WTC11 (cell line): Measurements from ENCODE around the gene CLEC5A. TPM values are rescaled to one million over a fixed set of nuclear protein-coding genes. Genes with fewer than 3 reads are reported as not detected.
A peak's percentile ranks its signal among the peaks of the same experiment; 100 is the strongest.

Source experiments
- ATAC-seq: fragments of 200-7000 bp; cut with Tn5 transposase; 2 replicates; pipeline ENCODE4 v1.10.0; 2021; ENCODE audit warnings: mild to moderate bottlenecking, moderate library complexity
- Bru-seq: library from RNA; stranded (reverse); fragments of 400-500 nt; gene quantifications from one replicate; lab custom pipeline; 2021; lab: Mats Ljungman, UMichigan
- CTCF ChIA-PET: fragments of 300-600 bp; sonication (Branson Sonifier 250); formaldehyde crosslinking; loops from one replicate; lab custom pipeline; 2021; ENCODE audit warnings: antibody characterized with exemption; lab: Charles Lee
- POLR2A ChIA-PET: fragments of 350-600 bp; sonication (Branson Sonifier 250); formaldehyde crosslinking; loops from one replicate; lab custom pipeline; 2021; ENCODE audit warnings: antibody characterized with exemption; lab: Charles Lee
- DNase-seq: peaks from one replicate; pipeline ENCODE4 v3.0.0; 2021; ENCODE audit warnings: low spot score
- H3K27ac Mint-ChIP-seq: 2 replicates; pipeline ENCODE4 v1.8.0; 2021; ENCODE audit warnings: mixed read lengths
- H3K27me3 Mint-ChIP-seq: 2 replicates; pipeline ENCODE4 v1.8.0; 2021; ENCODE audit warnings: low read depth, mild to moderate bottlenecking, moderate library complexity, mixed read lengths
- H3K36me3 Mint-ChIP-seq: 2 replicates; pipeline ENCODE4 v1.8.0; 2021; ENCODE audit warnings: mixed read lengths
- H3K4me1 Mint-ChIP-seq: 2 replicates; pipeline ENCODE4 v1.8.0; 2022; ENCODE audit warnings: mixed read lengths
- H3K4me3 Mint-ChIP-seq: 2 replicates; pipeline ENCODE4 v1.8.0; 2021; ENCODE audit warnings: mild to moderate bottlenecking, moderate library complexity, mixed read lengths
- H3K9me3 Mint-ChIP-seq: 2 replicates; pipeline ENCODE4 v1.8.0; 2021; ENCODE audit warnings: mixed read lengths
- ARID4B ChIP-seq: sonication (generic); formaldehyde crosslinking; IDR thresholded peaks from 2 replicates; pipeline ENCODE4 v1.8.0; 2023; ENCODE audit warnings: missing genetic modification reagents, mild to moderate bottlenecking, borderline replicate concordance
- ATF3 ChIP-seq: sonication (generic); formaldehyde crosslinking; conservative IDR thresholded peaks from 2 replicates; pipeline ENCODE4 v1.8.1; 2022; ENCODE audit warnings: mild to moderate bottlenecking, missing genetic modification reagents
- E2F4 ChIP-seq: sonication (generic); formaldehyde crosslinking; IDR thresholded peaks from 2 replicates; pipeline ENCODE4 v1.8.1; 2022; ENCODE audit warnings: low read depth, mild to moderate bottlenecking, moderate library complexity, missing genetic modification reagents, borderline replicate concordance
- ETV6 ChIP-seq: sonication (generic); formaldehyde crosslinking; IDR thresholded peaks from 2 replicates; pipeline ENCODE4 v1.8.1; 2022; ENCODE audit warnings: mild to moderate bottlenecking, missing genetic modification reagents
- JAZF1 ChIP-seq: fragments of 250-450 bp; sonication (Bioruptor Pico); IDR thresholded peaks from 2 replicates; pipeline ENCODE4 v1.9.0; 2021; ENCODE audit warnings: moderate library complexity, mild to moderate bottlenecking, inconsistent platforms
- JUN ChIP-seq: sonication (generic); formaldehyde crosslinking; IDR thresholded peaks from 2 replicates; pipeline ENCODE4 v1.8.0; 2023; ENCODE audit warnings: mild to moderate bottlenecking, missing genetic modification reagents
- MXD4 ChIP-seq: fragments of 250-450 bp; sonication (Bioruptor Pico); IDR thresholded peaks from 2 replicates; pipeline ENCODE4 v1.8.0; 2021; ENCODE audit warnings: mild to moderate bottlenecking, moderate library complexity, borderline replicate concordance
- NFYB ChIP-seq: sonication (generic); formaldehyde crosslinking; conservative IDR thresholded peaks from 2 replicates; pipeline ENCODE4 v1.8.0; 2022; ENCODE audit warnings: low read depth, missing genetic modification reagents
- NR2C2 ChIP-seq: sonication (generic); formaldehyde crosslinking; IDR thresholded peaks from 2 replicates; pipeline ENCODE4 v1.8.0; 2022; ENCODE audit warnings: mild to moderate bottlenecking, missing genetic modification reagents
- NR3C1 ChIP-seq: sonication (generic); formaldehyde crosslinking; conservative IDR thresholded peaks from 2 replicates; pipeline ENCODE4 v1.8.1; 2023; ENCODE audit warnings: low read depth, mild to moderate bottlenecking, missing genetic modification reagents
- OVOL2 ChIP-seq: fragments of 250-450 bp; sonication (Bioruptor Pico); IDR thresholded peaks from 2 replicates; pipeline ENCODE4 v1.9.0; 2021; ENCODE audit warnings: mild to moderate bottlenecking, borderline replicate concordance
- PRRX2 ChIP-seq: fragments of 250-450 bp; sonication (Bioruptor Pico); IDR thresholded peaks from 2 replicates; pipeline ENCODE4 v1.8.0; 2021; ENCODE audit warnings: mild to moderate bottlenecking
- SP1 ChIP-seq: sonication (generic); formaldehyde crosslinking; conservative IDR thresholded peaks from 2 replicates; pipeline ENCODE4 v1.8.1; 2022; ENCODE audit warnings: missing genetic modification reagents
- ZNF121 ChIP-seq: sonication (generic); formaldehyde crosslinking; IDR thresholded peaks from 2 replicates; pipeline ENCODE4 v1.8.0; 2023; ENCODE audit warnings: missing genetic modification reagents
- ZNF219 ChIP-seq: sonication (generic); formaldehyde crosslinking; IDR thresholded peaks from 2 replicates; pipeline ENCODE4 v1.8.0; 2023; ENCODE audit warnings: missing genetic modification reagents, mild to moderate bottlenecking, borderline replicate concordance
- ZNF263 ChIP-seq: sonication (generic); formaldehyde crosslinking; IDR thresholded peaks from 2 replicates; pipeline ENCODE4 v1.8.1; 2022; ENCODE audit warnings: low read depth, mild to moderate bottlenecking, moderate library complexity, missing genetic modification reagents
- ZNF396 ChIP-seq: fragments of 250-450 bp; sonication (Bioruptor Pico); IDR thresholded peaks from 2 replicates; pipeline ENCODE4 v1.8.0; 2021; ENCODE audit warnings: mild to moderate bottlenecking, moderate library complexity, borderline replicate concordance
- ZNF416 ChIP-seq: fragments of 250-450 bp; sonication (Bioruptor Pico); IDR thresholded peaks from 2 replicates; pipeline ENCODE4 v1.9.0; 2021; ENCODE audit warnings: mild to moderate bottlenecking, inconsistent platforms
- ZNF671 ChIP-seq: fragments of 250-450 bp; sonication (Bioruptor Pico); IDR thresholded peaks from 2 replicates; pipeline ENCODE4 v1.8.0; 2021; ENCODE audit warnings: mild to moderate bottlenecking
- long read RNA-seq, 3 experiments: library from RNA in 1 of 3; library from capped mRNA in 1 of 3; library from polyadenylated mRNA in 1 of 3; unstranded in 2 of 3; stranded (forward) in 1 of 3; transcript quantifications; one replicate each; pipeline ENCODE4 v2.0.0, GENCODE V29; 2021
- total RNA-seq: library from RNA; stranded (reverse); gene quantifications from 3 replicates; pipeline ENCODE4 v1.2.3, GENCODE V29; 2021
- TF ChIP-seq, protein P1 (sequence below): sonication (generic); formaldehyde crosslinking; IDR thresholded peaks from 2 replicates; pipeline ENCODE4 v1.8.1; 2023; ENCODE audit warnings: mild to moderate bottlenecking, missing genetic modification reagents, moderate library complexity

CLEC5A gene
- total RNA-seq (not detected in 3 replicates), Bru-seq, nascent RNA (percentile 6 among the genes with signal in this experiment)
- long read RNA-seq, experiment 1, result 0 reads
- long read RNA-seq, experiment 2, result 0 reads
- long read RNA-seq, experiment 3, result 0 reads

DNA sequence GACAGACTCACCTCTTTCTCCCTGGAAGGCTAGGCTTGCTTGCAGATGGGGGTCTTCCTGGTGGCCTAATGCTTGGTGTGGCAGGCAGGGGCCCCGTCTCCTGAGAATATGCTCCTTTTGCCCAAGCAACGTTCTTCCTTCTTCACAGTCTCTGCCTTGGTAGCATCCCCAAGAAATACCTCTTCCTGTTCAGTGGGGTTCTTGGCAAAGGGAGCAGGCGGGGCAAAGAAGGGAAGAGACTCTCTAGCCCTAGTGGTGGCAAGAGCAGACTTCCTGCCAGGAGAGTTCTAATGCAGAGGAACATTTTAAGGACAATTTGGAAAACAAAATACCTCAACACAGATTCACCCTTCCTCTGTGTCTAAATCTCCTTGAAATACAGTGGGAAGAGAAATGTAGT is at the start of gene CLEC5A:
Gene CLEC5A (minus strand): TSS at position 179 of the 400 bp plus-strand sequence. CDS start 682 bp downstream, outside the sequence.
- DNase-seq (no peak), ATAC-seq (peak; percentile 47; the same call in 1 of the 2 replicates)
- Mint-ChIP-seq H3K9me3 (peaks cover 6% of the 10 kb centered on the region), H3K4me1 (no peaks in the 10 kb centered on the region), H3K36me3 (no peaks in the 10 kb centered on the region), H3K4me3 (no peak within 1 kb of the TSS), H3K27ac (no peak within 1 kb of the TSS), H3K27me3 (no peaks in the 10 kb centered on the region; the same call in 1 of the 2 replicates)
- TF ChIP-seq ZNF121 (CRISPR knock-in tag) (no peak), MXD4 (CRISPR knock-in tag) (no peak), SP1 (CRISPR knock-in tag) (no peak), ZNF263 (CRISPR knock-in tag) (no peak), ZNF671 (CRISPR knock-in tag) (no peak), E2F4 (CRISPR knock-in tag) (no peak), PRRX2 (CRISPR knock-in tag) (no peak), NFYB (CRISPR knock-in tag) (no peak), ATF3 (CRISPR knock-in tag) (no peak), JUN (CRISPR knock-in tag) (no peak)
- POLR2A ChIA-PET, result no interaction called here
- CTCF ChIA-PET, result interaction anchor here (0.6 kb wide), 1 partner anchor 662 kb away, joined by 3 read pairs; no protein-coding TSS in a partner anchor

DNA sequence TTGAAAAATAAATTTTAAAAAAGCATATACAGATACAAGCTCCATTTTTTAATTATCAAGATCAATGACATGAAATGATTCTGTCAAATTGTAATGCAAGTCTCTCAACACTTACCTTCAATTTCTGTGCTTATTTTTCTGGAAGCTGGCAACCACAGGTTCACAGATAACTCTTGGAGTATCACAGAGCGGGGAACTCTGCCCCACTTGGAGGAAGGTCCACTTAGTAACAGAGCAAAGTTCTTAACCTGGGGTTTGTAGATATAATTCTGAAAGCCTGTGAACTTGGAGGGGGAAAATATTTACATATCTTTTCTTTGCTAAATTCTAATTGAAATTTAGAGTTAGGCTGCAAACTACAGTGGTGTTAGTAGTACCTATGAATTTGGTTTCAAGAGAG is 46.6 kb upstream of the CLEC5A start:
- CTCF ChIA-PET, result interaction anchor here (1.1 to 2.3 kb wide), 2 partner anchors 17 to 20 kb away, joined by 3 to 8 read pairs; no protein-coding TSS in a partner anchor
- Mint-ChIP-seq H3K27ac (no peak overlapping the region), H3K4me3 (no peak overlapping the region), H3K4me1 (peaks cover 10% of the 10 kb centered on the region), H3K9me3 (peaks cover 2% of the 10 kb centered on the region; the same call in 1 of the 2 replicates), H3K36me3 (no peaks in the 10 kb centered on the region), H3K27me3 (no peaks in the 10 kb centered on the region)
- TF ChIP-seq ETV6 (no peak), ARID4B (CRISPR knock-in tag) (no peak), OVOL2 (CRISPR knock-in tag) (no peak), NR3C1 (CRISPR knock-in tag) (no peak), PRRX2 (CRISPR knock-in tag) (no peak), ZNF396 (CRISPR knock-in tag) (no peak), NR2C2 (CRISPR knock-in tag) (no peak), ATF3 (CRISPR knock-in tag) (no peak), ZNF219 (CRISPR knock-in tag) (no peak), ZNF416 (no peak), JAZF1 (no peak)
- TF ChIP-seq, protein P1, sequence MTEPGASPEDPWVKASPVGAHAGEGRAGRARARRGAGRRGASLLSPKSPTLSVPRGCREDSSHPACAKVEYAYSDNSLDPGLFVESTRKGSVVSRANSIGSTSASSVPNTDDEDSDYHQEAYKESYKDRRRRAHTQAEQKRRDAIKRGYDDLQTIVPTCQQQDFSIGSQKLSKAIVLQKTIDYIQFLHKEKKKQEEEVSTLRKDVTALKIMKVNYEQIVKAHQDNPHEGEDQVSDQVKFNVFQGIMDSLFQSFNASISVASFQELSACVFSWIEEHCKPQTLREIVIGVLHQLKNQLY, result no peak
- ATAC-seq (no peak), DNase-seq (no peak)
- POLR2A ChIA-PET, result no interaction called here
